CD4-positive, alpha-beta memory T cell (primary cell): ENCODE data around the gene CYB5RL. TPM values are rescaled to one million over a fixed set of nuclear protein-coding genes. Genes with fewer than 3 reads are reported as not detected.

ENCODE experiments used
- CTCF ChIA-PET: fragments of 350-600 bp; sonication (Branson Sonifier 250); formaldehyde crosslinking; loops from one replicate; lab custom pipeline; 2021; ENCODE audit warnings: inconsistent platforms; ENCODE audit not compliant: partially characterized antibody; lab: Charles Lee
- POLR2A ChIA-PET: fragments of 350-600 bp; sonication (Branson Sonifier 250); formaldehyde crosslinking; loops from one replicate; lab custom pipeline; 2021; ENCODE audit not compliant: partially characterized antibody; lab: Charles Lee
- DNase-seq, 5 donors: peaks; one replicate each; pipeline versions ENCODE4 v3.0.0 to v3.0.0-alpha.2; 2020 to 2022; ENCODE audit warnings: mixed read lengths in 1 of 5
- H3K27ac ChIP-seq: one replicate; pipeline ENCODE4 v1.7.0; 2013; ENCODE audit warnings: low read depth, low read length
- H3K27me3 ChIP-seq: 2 replicates; pipeline ENCODE4 v1.7.0; 2013; ENCODE audit warnings: mild to moderate bottlenecking, low read length, moderate library complexity; ENCODE audit not compliant: insufficient read depth
- H3K36me3 ChIP-seq: 2 replicates; pipeline ENCODE4 v1.7.0; 2013; ENCODE audit warnings: mild to moderate bottlenecking, low read length, moderate library complexity; ENCODE audit not compliant: insufficient read depth
- H3K4me1 ChIP-seq: 2 replicates; pipeline ENCODE4 v1.7.0; 2013; ENCODE audit warnings: mild to moderate bottlenecking, low read length, moderate library complexity; ENCODE audit not compliant: insufficient read depth
- H3K4me3 ChIP-seq, 2 donors: one replicate each; pipeline ENCODE4 v1.7.0; 2013; ENCODE audit warnings: low read length in 2 of 2, mild to moderate bottlenecking in 1 of 2
- H3K9me3 ChIP-seq, 2 donors: one replicate each; pipeline ENCODE4 v1.7.0; 2013; ENCODE audit warnings: low read length in 2 of 2, control low read depth in 1 of 2; ENCODE audit not compliant: control insufficient read depth in 1 of 2
- H3K27ac Mint-ChIP-seq, 7 donors: one replicate each; pipeline ENCODE4 v1.8.0; 2020 to 2021; ENCODE audit warnings: mixed read lengths in 7 of 7, mild to moderate bottlenecking in 6 of 7, inconsistent platforms in 3 of 7, moderate library complexity in 3 of 7
- H3K27me3 Mint-ChIP-seq, 2 donors: one replicate each; pipeline ENCODE4 v1.8.0; 2020 to 2021; ENCODE audit warnings: mixed read lengths in 2 of 2
- H3K36me3 Mint-ChIP-seq, 2 donors: one replicate each; pipeline ENCODE4 v1.8.0; 2020 to 2021; ENCODE audit warnings: mixed read lengths in 2 of 2, inconsistent platforms in 1 of 2, mild to moderate bottlenecking in 1 of 2
- H3K4me1 Mint-ChIP-seq, 4 donors: one replicate each; pipeline ENCODE4 v1.8.0; 2020 to 2021; ENCODE audit warnings: mixed read lengths in 4 of 4, mild to moderate bottlenecking in 1 of 4
- H3K4me3 Mint-ChIP-seq, 8 donors: one replicate each; pipeline ENCODE4 v1.8.0; 2020 to 2021; ENCODE audit warnings: mixed read lengths in 8 of 8, mild to moderate bottlenecking in 7 of 8, moderate library complexity in 6 of 8, inconsistent platforms in 3 of 8
- H3K9me3 Mint-ChIP-seq, 8 donors: one replicate each; pipeline ENCODE4 v1.8.0; 2020 to 2021; ENCODE audit warnings: mixed read lengths in 8 of 8, mild to moderate bottlenecking in 5 of 8, inconsistent platforms in 3 of 8, moderate library complexity in 1 of 8
- intact Hi-C: fragments of 100-400 bp; cut with micrococcal nuclease; formaldehyde crosslinking; loops from one replicate; pipeline ENCODE4 v1.15.1; 2023
- polyA plus RNA-seq, 2 donors: library from polyadenylated mRNA; unstranded; fragments of 300-500 nt; fragmentation: Illumina TruSeq; gene quantifications; one replicate each; pipeline ENCODE4 v1.2.3, GENCODE V29; 2021
- total RNA-seq, 2 experiments: library from RNA; stranded (reverse); gene quantifications; one replicate each; pipeline ENCODE4 v1.2.3, GENCODE V29; 2021

The CYB5RL gene
- total and polyA plus RNA-seq, 4 experiments from 2014 or later = 1.3 to 10.7 (median 7.5) TPM

- no peaks in the 10 kb centered on the region for H3K9me3 ChIP-seq
- DNase-seq = no peak
- no peak overlapping the region for H3K4me3 ChIP-seq
- H3K36me3 Mint-ChIP-seq = peaks cover 33 to 66% of the 10 kb centered on the region in 2 donors
- no peaks in the 10 kb centered on the region for H3K4me1 ChIP-seq
- ChIA-PET POLR2A (interaction anchor here (0.9 kb wide), 1 partner anchor 21 kb away, joined by 3 read pairs; the partner anchor contains the start of genes CYB5RL and MRPL37), CTCF (no interaction called here)
- no peaks in the 10 kb centered on the region for H3K27me3 Mint-ChIP-seq
- peaks cover 35% of the 10 kb centered on the region for H3K36me3 ChIP-seq
- H3K4me3 Mint-ChIP-seq = no peak overlapping the region
- no peaks in the 10 kb centered on the region for H3K9me3 Mint-ChIP-seq
- peaks cover 1 to 18% (median 5%) of the 10 kb centered on the region in 4 donors for H3K4me1 Mint-ChIP-seq
- H3K27me3 ChIP-seq = no peaks in the 10 kb centered on the region
- intact Hi-C loops = no loop called here
- H3K27ac Mint-ChIP-seq = peak overlapping the region in 3 of 7 donors; percentile 33 to 45 (median 41)
- H3K27ac ChIP-seq = no peak overlapping the region
These were observed 21.4 kb upstream of the CYB5RL start for GRCh38 chr1:54221113-54221834.

- Histone ChIP-seq H3K4me3 (no peak overlapping the region), H3K4me1 (no peaks in the 10 kb centered on the region), H3K27me3 (no peaks in the 10 kb centered on the region), H3K27ac (no peak overlapping the region), H3K9me3 (no peaks in the 10 kb centered on the region), H3K36me3 (peaks cover 45% of the 10 kb centered on the region)
- Mint-ChIP-seq H3K4me3 (no peak overlapping the region), H3K9me3 (no peaks in the 10 kb centered on the region), H3K4me1 (peaks cover 1 to 16% (median 5%) of the 10 kb centered on the region in 4 donors), H3K27me3 (no peaks in the 10 kb centered on the region), H3K27ac (peak overlapping the region in 6 of 7 donors; percentile 20 to 78 (median 50)), H3K36me3 (peaks cover 40 to 73% of the 10 kb centered on the region in 2 donors)
- intact Hi-C loops = no loop called here
- POLR2A ChIA-PET = interaction anchor here (0.9 kb wide), 1 partner anchor 20 kb away, joined by 3 read pairs; the partner anchor contains the start of genes CYB5RL and MRPL37
- CTCF ChIA-PET = interaction anchor here (1.5 kb wide), 1 partner anchor 39 kb away, joined by 4 read pairs; no protein-coding TSS in a partner anchor
- DNase-seq = no peak
These were observed 20.4 kb upstream of the CYB5RL start for GRCh38 chr1:54220004-54220811.

- ChIA-PET POLR2A (no interaction called here), CTCF (interaction anchor here (1.5 kb wide), 1 partner anchor 38 kb away, joined by 4 read pairs; no protein-coding TSS in a partner anchor)
- no peak overlapping the region for H3K27ac ChIP-seq
- H3K4me1 ChIP-seq = no peaks in the 10 kb centered on the region
- Mint-ChIP-seq H3K27ac (peak overlapping the region in 6 of 7 donors; percentile 20 to 78 (median 50)), H3K27me3 (no peaks in the 10 kb centered on the region), H3K4me1 (peaks cover 1 to 16% (median 5%) of the 10 kb centered on the region in 4 donors), H3K36me3 (peaks cover 39 to 71% of the 10 kb centered on the region in 2 donors), H3K4me3 (no peak overlapping the region), H3K9me3 (no peaks in the 10 kb centered on the region)
- no peaks in the 10 kb centered on the region for H3K27me3 ChIP-seq
- peaks cover 51% of the 10 kb centered on the region for H3K36me3 ChIP-seq
- no peak overlapping the region for H3K4me3 ChIP-seq
- no peaks in the 10 kb centered on the region for H3K9me3 ChIP-seq
- intact Hi-C loops = no loop called here
- DNase-seq = no peak
These were observed 19.8 kb upstream of the CYB5RL start for GRCh38 chr1:54219688-54220003.

GRCh38 chr1:54218883-54219687 is 19.3 kb upstream of the CYB5RL start:
- H3K9me3 ChIP-seq = no peaks in the 10 kb centered on the region
- Mint-ChIP-seq H3K4me3 (no peak overlapping the region), H3K36me3 (peaks cover 42 to 74% of the 10 kb centered on the region in 2 donors), H3K27ac (peak overlapping the region in 3 of 7 donors; percentile 2 to 63 (median 36)), H3K27me3 (no peaks in the 10 kb centered on the region), H3K9me3 (no peaks in the 10 kb centered on the region), H3K4me1 (peaks cover 1 to 16% (median 5%) of the 10 kb centered on the region in 4 donors)
- H3K36me3 ChIP-seq = peaks cover 57% of the 10 kb centered on the region
- CTCF ChIA-PET = interaction anchor here (1.5 kb wide), 1 partner anchor 38 kb away, joined by 4 read pairs; no protein-coding TSS in a partner anchor
- no peaks in the 10 kb centered on the region for H3K27me3 ChIP-seq
- DNase-seq = no peak
- H3K4me1 ChIP-seq = no peaks in the 10 kb centered on the region
- H3K27ac ChIP-seq = no peak overlapping the region
- no peak overlapping the region for H3K4me3 ChIP-seq
- intact Hi-C loops = no loop called here
- POLR2A ChIA-PET = interaction anchor here (1.3 kb wide), 1 partner anchor 268 kb away, joined by 3 read pairs; no protein-coding TSS in a partner anchor

GRCh38 chr1:54215523-54215922 is 15.7 kb upstream of the CYB5RL start:
- no peak overlapping the region for H3K4me3 Mint-ChIP-seq
- intact Hi-C loops = no loop called here
- H3K36me3 Mint-ChIP-seq = peaks cover 69 to 90% of the 10 kb centered on the region in 2 donors

GRCh38 chr1:54212872-54213271 is 13.0 kb upstream of the CYB5RL start:
- H3K27me3 Mint-ChIP-seq = no peaks in the 10 kb centered on the region
- H3K27me3 ChIP-seq = no peaks in the 10 kb centered on the region
- H3K4me1 ChIP-seq = peaks cover 9% of the 10 kb centered on the region
- intact Hi-C loops = no loop called here
- no peaks in the 10 kb centered on the region for H3K9me3 Mint-ChIP-seq
- H3K4me3 Mint-ChIP-seq = no peak overlapping the region
- H3K9me3 ChIP-seq = no peaks in the 10 kb centered on the region
- no peak overlapping the region for H3K4me3 ChIP-seq
- DNase-seq = no peak
- H3K36me3 Mint-ChIP-seq = peaks cover 69 to 87% of the 10 kb centered on the region in 2 donors
- POLR2A ChIA-PET = interaction anchor here (1.5 kb wide), 1 partner anchor 13 kb away, joined by 3 read pairs; the partner anchor contains the start of genes CYB5RL and MRPL37
- H3K4me1 Mint-ChIP-seq = peaks cover 0 to 5% (median 2%) of the 10 kb centered on the region in 4 donors
- CTCF ChIA-PET = no interaction called here
- peak overlapping the region in 2 of 7 donors; percentile 32 to 68 for H3K27ac Mint-ChIP-seq
- H3K27ac ChIP-seq = no peak overlapping the region
- peaks cover 91% of the 10 kb centered on the region for H3K36me3 ChIP-seq

More at GRCh38 chr1:54215523-54215922, 15.7 kb upstream of the CYB5RL start:
- CTCF ChIA-PET = no interaction called here
- peaks cover 9% of the 10 kb centered on the region for H3K4me1 ChIP-seq
- POLR2A ChIA-PET = no interaction called here
- Mint-ChIP-seq H3K4me1 (peaks cover 0 to 8% (median 3%) of the 10 kb centered on the region in 4 donors), H3K27ac (no peak overlapping the region), H3K9me3 (no peaks in the 10 kb centered on the region), H3K27me3 (no peaks in the 10 kb centered on the region)
- peaks cover 92% of the 10 kb centered on the region for H3K36me3 ChIP-seq
- no peak overlapping the region for H3K27ac ChIP-seq
- H3K27me3 ChIP-seq = no peaks in the 10 kb centered on the region
- no peaks in the 10 kb centered on the region for H3K9me3 ChIP-seq
- H3K4me3 ChIP-seq = no peak overlapping the region
- DNase-seq = no peak
